Mucosa of stomach (tissue), 1 donor: Measurements from ENCODE around the gene PREX1.

Experiments
- H3K27me3 ChIP-seq: one replicate; pipeline ENCODE4 v1.7.0; 2013; ENCODE audit warnings: mild to moderate bottlenecking, low read length; ENCODE audit not compliant: control insufficient read depth, insufficient read depth
- H3K36me3 ChIP-seq: one replicate; pipeline ENCODE4 v1.7.0; 2013; ENCODE audit warnings: low read length; ENCODE audit not compliant: control insufficient read depth, insufficient read depth
- H3K4me1 ChIP-seq: one replicate; pipeline ENCODE4 v1.7.0; 2013; ENCODE audit warnings: mild to moderate bottlenecking, low read length; ENCODE audit not compliant: control insufficient read depth, insufficient read depth
- H3K4me3 ChIP-seq: one replicate; pipeline ENCODE4 v1.7.0; 2013; ENCODE audit warnings: low read length
- H3K9ac ChIP-seq: one replicate; pipeline ENCODE4 v1.7.0; 2013; ENCODE audit warnings: mild to moderate bottlenecking, low read length, moderate library complexity
- H3K9me3 ChIP-seq: one replicate; pipeline ENCODE4 v1.7.0; 2013; ENCODE audit warnings: mild to moderate bottlenecking, low read length, moderate library complexity; ENCODE audit not compliant: control insufficient read depth
- donor health status: Pancreatic carcinoma.

PREX1 gene

GRCh38 chr20:48626226-48626937 is 201.4 kb downstream of the PREX1 start:
- Histone ChIP-seq H3K4me1 (peaks cover 2% of the 10 kb centered on the region), H3K9me3 (no peaks in the 10 kb centered on the region), H3K27me3 (no peaks in the 10 kb centered on the region), H3K36me3 (no peaks in the 10 kb centered on the region), H3K9ac (no peak overlapping the region), H3K4me3 (no peak overlapping the region)

DNA sequence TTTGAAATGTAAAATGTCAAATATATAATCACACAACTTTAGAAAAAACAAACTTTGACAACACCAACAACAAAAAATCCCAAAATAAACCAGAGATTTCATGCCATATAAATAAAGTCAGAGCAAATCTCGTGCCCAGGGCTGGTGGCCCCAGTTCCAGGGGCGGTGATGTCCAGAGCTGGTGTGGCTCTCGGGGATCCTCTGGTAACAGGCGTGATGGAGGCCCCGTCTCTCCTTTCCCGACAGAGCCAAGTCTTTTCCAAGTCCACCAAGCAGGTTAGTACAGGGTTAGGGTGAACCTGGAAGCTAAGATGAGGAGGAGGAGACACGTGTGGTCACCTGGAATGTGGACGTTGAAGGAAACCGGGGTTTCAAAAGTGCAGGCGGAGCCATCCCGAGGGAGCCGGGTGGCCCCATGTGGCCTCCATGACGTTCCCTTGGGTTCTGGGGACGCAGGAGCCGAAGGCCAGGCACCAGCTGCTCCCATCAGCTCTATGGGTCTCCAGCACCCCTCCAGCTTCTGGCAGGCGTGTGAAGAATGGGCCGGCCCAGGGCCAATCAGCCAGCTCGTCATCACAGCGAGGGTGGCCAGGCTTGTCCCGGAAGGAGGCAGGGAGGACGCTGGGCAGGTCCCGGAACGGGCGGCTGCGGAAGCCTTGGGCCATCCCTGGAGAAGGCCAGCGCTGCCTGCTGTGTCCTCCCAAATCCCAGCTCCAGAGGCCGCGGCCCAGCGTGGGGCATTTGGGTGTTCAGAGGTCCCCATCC is 202.5 kb downstream of the PREX1 start:
- Histone ChIP-seq H3K9me3 (no peaks in the 10 kb centered on the region), H3K36me3 (no peaks in the 10 kb centered on the region), H3K27me3 (no peaks in the 10 kb centered on the region), H3K4me1 (peaks cover 13% of the 10 kb centered on the region), H3K4me3 (no peak overlapping the region), H3K9ac (no peak overlapping the region)

DNA sequence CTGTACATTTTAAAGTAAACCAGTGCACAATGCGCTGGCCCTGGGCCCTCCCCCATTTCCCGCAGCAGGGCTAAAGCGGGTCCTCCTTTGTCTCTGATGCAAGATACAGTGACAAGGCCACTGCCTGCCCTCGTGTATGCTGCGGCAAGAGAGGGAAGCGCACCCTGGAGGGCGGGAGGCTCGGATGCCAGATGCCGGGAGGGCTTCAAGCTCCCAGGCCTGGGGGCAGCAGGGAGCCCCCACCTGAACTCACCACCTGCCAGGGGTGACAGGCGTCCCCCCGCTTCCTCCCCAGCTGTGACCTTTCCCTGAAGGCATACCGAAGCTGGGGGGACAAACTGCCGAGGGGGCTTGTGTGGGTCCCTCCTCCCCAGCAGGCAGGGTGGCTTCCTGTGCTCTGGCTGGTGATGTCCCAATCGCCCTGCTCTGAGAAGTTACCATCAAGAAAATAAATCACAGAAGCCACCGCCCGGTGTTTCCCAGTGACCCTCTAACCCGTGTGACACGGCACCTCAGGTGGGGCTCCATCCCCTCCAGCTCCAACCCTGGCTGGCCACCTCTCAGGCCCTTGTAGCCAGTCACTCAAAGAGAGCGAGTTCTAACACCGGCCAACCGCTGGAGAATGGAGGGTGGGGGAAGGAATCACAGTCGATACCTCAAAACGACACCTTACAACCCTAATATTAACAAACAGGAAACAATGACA is 203.3 kb downstream of the PREX1 start:
- peaks cover 19% of the 10 kb centered on the region for H3K4me1 ChIP-seq
- H3K9me3 ChIP-seq: no peaks in the 10 kb centered on the region
- peaks cover 4% of the 10 kb centered on the region for H3K27me3 ChIP-seq
- no peak overlapping the region for H3K4me3 ChIP-seq
- no peaks in the 10 kb centered on the region for H3K36me3 ChIP-seq
- H3K9ac ChIP-seq: no peak overlapping the region

GRCh38 chr20:48623906-48624265 is 203.9 kb downstream of the PREX1 start:
- Histone ChIP-seq H3K27me3 (peaks cover 7% of the 10 kb centered on the region), H3K4me1 (peaks cover 19% of the 10 kb centered on the region), H3K4me3 (no peak overlapping the region), H3K36me3 (no peaks in the 10 kb centered on the region), H3K9me3 (no peaks in the 10 kb centered on the region), H3K9ac (no peak overlapping the region)

DNA sequence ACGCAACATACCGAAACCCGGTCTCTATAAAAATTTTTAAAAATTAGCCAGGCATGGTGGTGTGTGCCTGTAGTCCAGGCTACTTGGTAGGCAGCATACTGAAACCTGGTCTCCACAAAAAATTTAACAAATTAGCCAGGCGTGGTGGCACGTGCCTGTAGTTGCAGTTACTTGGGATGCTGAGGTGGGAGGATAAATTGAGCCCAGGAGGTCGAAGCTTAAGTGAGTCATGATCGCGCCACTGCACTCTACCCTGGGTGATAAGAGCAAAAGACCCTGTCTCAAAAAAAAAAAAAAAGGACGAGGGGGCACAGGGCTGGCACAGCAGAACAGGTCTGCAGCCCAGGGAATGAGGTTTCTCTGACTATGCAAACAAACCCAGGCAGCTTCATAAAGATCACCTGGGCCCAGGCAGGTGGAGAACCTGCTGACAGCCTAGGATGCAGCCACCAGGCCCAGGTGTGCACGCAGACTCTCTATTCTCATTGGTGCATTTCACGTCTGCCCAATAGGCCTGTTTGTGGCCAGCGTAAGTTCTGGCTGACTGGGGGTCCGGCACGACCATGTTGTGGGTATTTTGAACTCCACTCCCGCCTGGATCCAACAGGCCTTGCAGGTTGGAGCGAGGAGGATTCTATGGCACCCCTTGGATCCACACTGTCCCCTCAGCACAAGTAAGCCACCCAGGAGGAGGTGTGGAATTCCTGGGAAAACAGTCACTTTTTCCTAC is 204.5 kb downstream of the PREX1 start:
- H3K4me1 ChIP-seq: peaks cover 19% of the 10 kb centered on the region
- no peaks in the 10 kb centered on the region for H3K36me3 ChIP-seq
- H3K4me3 ChIP-seq: no peak overlapping the region
- H3K27me3 ChIP-seq: peaks cover 7% of the 10 kb centered on the region
- H3K9ac ChIP-seq: no peak overlapping the region
- H3K9me3 ChIP-seq: no peaks in the 10 kb centered on the region

- H3K36me3 ChIP-seq: no peaks in the 10 kb centered on the region
These were observed 205.4 kb downstream of the PREX1 start for GRCh38 chr20:48622421-48622820.

GRCh38 chr20:48621376-48622078 is 206.3 kb downstream of the PREX1 start:
- no peaks in the 10 kb centered on the region for H3K36me3 ChIP-seq
- peak overlapping the region; percentile 33 for H3K9ac ChIP-seq
- H3K9me3 ChIP-seq: no peaks in the 10 kb centered on the region
- peaks cover 7% of the 10 kb centered on the region for H3K27me3 ChIP-seq
- H3K4me1 ChIP-seq: peaks cover 19% of the 10 kb centered on the region
- no peak overlapping the region for H3K4me3 ChIP-seq

More at GRCh38 chr20:48622421-48622820, 205.4 kb downstream of the PREX1 start:
- peaks cover 7% of the 10 kb centered on the region for H3K27me3 ChIP-seq
- no peak overlapping the region for H3K9ac ChIP-seq
- peaks cover 19% of the 10 kb centered on the region for H3K4me1 ChIP-seq
- H3K4me3 ChIP-seq: no peak overlapping the region
- H3K9me3 ChIP-seq: no peaks in the 10 kb centered on the region

- peaks cover 7% of the 10 kb centered on the region for H3K27me3 ChIP-seq
- peak overlapping the region; percentile 33 for H3K9ac ChIP-seq
These were observed 207.1 kb downstream of the PREX1 start for GRCh38 chr20:48620507-48621375.

DNA sequence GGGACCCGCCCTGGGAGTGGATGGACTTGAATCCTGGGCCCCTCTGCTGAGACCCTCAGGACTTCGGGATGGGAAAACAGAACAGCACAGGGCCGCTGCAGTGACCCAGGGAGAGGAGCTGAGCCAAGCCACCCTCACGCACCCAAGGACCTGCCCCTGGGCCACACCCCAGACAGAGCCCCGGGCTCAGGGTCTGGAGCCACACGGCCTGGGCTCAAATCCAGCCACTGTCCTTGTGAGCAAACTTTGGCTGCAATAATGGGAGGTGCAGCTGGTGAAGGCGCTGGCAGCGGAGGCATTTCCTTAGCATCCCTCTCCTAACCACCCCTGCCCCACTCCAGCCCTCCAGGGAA is 207.7 kb downstream of the PREX1 start:
- Histone ChIP-seq H3K4me3 (no peak overlapping the region), H3K9me3 (no peaks in the 10 kb centered on the region), H3K27me3 (peaks cover 7% of the 10 kb centered on the region), H3K4me1 (peaks cover 19% of the 10 kb centered on the region), H3K36me3 (no peaks in the 10 kb centered on the region), H3K9ac (no peak overlapping the region)

More at GRCh38 chr20:48620507-48621375, 207.1 kb downstream of the PREX1 start:
- Histone ChIP-seq H3K4me3 (no peak overlapping the region), H3K36me3 (no peaks in the 10 kb centered on the region), H3K9me3 (no peaks in the 10 kb centered on the region), H3K4me1 (peaks cover 19% of the 10 kb centered on the region)

DNA sequence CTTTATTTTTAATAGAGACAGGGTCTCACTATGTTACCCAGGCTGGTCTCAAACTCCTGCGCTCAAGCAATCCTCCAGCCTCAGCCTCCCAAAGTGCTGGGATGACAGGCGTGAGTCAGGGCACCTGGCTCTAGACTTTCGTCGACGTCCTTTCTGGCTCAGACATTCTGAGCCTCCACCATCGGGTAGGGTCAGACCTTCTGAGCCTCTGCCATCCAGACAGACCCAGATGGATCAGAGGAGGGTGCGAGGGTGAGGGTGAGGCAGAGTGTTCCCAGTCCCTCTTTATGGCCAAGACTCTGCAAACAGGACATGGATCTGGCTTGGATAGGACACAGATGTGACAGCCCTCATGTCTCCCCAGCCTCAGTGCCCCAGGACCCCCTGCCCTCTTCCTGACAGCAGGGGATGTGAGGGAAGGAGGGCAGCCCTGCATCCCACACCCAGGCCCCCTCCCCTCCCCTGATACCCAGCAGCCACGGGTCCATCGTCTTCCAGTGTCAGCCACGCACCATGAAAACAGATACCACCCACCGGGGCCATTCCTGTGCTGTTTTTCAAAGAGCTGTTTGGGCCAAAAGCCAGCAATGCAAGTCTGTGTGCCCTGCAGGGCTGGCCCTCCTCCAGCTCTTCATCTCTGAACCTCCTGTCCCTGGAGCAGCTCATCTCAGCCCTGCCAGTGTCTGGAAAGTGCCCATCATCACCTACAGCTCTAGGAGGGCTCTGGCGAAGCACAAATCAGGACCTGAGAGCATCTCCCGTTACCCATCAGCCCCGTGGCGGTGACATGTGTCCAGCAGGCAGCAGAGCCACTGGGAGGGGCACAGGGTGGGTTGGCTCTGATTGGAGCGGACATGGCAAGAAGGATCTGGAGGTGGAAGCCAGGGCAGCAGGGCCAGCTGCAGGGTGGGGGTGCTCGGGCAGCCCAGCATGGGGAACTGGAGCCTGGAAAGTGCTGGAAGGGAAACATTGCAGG is 208.4 kb downstream of the PREX1 start:
- Histone ChIP-seq H3K4me3 (no peak overlapping the region), H3K9me3 (no peaks in the 10 kb centered on the region), H3K36me3 (no peaks in the 10 kb centered on the region), H3K9ac (no peak overlapping the region), H3K27me3 (peaks cover 7% of the 10 kb centered on the region), H3K4me1 (peaks cover 19% of the 10 kb centered on the region)
